ENCODE results near the gene SDHAF2.
"Not testable (repeated sequence)": the region's sequence is repeated elsewhere in the genome, so short reads cannot be mapped to it uniquely, and the experiment has no call there.

SDHAF2 gene

DNA sequence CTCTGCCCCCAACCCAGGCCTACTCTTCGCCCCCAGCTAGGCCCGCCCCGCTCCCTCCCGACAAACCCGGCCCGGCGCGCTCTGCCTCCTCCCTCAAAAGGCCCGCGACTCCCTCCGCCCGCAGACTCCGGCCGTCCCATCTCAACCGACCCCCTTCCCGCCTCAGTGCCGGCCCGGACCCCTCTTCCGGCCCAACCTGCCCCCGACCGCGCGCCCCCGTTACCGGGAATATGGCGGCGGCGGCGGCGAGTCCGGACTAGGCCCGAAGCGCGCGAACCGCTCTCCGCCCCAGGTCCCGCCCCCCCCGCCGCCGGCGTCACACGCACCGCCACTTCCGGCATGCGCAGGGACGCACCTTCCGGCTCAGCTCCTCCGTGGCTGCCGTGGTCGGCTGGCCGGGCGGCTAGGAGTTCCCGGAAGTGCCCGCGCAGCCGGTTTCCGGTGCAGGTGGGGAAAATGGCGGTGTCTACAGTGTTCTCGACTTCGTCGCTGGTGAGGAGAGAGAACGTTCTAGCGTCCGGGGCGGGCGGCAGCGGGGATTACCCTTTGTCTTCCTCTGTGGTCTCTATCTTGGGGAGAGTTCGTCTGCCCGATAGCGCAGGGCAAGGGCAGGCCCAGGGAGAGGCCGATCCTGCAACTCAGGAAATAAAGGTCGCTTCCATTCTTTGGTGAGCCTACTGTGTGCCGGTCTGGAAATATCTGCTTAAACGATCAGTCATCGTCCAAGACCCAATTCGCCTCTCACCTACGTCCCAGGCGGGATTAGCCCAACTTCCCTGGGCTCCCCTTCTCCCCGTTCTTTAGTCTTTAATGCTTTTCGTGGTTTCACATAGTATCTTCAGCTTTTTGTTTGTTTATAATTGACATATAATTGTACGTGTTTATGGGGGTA, at the start of gene SDHAF2, which contains the start of gene CPSF7:
TSS of gene SDHAF2 (plus strand) at position 434 of the 892 bp plus-strand sequence. CDS start at position 457, 23 bp downstream.
TSS of gene CPSF7 (minus strand) at position 285 of the 892 bp plus-strand sequence. CDS start 740 bp downstream, outside the sequence.
- DNase-seq, result peak; percentile 99

DNA sequence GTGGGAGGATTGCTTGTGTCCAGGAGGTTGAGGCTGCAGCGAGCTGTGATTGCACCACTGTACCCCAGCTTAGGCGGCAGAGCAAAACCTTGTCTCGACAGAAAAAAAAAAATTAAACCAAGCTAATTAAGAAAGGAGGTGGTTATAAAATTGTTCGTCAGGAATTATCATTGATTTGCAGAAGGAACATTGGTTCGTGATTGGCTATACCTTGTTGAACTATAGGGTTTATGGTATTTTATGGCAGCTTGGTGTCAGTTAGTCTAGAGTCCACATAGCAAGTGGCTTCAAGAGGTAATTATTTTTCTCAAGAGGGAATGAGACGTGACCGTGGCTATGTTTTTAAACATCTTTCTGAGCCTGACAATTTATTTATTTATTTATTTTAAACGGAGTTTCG, 49.0 kb upstream of the SDHAF2 start:
- DNase-seq, result no peak

DNA sequence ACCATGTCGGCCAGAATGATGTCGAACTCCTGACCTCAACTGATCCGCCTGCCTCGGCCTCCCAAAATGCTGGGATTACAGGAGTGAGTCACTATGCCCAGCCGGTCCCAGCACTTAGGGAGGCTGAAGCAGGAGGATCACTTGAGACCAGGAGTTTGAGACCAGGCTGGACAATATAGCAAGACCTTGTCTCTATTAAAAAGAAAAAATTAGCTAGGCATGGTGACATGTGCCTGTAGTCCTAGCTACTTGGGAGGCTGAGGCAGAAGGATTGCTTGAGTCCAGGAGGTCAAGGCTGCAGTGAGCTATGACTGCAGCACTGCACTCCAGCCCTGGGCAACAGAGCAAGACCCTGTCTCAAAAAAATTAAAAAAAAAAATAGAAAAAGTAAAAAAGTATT, 46.1 kb upstream of the SDHAF2 start:
- not testable (repeated sequence) for DNase-seq

DNA sequence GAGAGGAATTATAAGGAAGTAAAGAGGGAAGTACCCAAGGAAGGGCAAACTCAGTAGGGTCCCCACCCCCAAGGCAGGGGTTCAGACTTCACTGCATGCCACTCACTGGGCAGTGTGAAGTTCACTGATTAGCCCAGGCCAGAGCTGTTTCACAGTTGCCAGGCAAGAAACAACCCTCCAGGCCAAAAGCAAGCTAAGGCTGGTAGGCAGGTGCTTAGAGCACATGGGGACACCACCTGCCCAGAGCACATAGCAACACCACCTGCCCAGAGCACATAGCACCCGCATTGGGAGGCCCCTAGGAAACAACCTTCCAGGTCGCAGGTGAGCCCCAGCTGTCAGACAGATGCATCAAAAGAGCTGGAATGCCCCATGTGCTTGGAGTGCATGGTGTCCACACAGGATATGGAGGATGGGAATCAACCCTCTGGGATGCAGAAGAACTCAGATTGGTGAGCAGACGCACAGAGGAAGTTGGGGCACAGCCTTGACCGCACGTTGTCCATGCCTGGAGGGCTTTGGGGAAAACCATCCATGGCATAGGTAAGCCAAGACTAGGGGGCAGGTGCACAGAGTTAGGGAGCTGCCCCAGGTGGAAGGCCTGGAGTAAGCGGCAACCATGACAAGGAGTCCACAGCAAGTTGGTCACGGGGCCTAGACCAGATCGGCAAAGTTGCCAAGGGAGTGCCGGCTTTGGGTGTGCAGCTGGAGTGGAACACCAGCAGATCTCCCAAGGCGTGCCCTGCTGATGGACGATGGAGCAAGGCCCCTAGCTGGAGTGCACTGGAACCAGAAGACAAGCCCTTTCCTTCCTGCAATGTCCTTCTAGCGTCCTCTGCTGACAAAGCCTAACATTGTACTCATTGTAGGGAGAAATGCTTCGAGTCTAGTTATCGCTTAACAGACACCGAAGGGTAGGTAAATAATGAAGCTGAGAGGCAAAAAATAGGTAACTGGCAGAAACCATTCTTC, 45.4 kb upstream of the SDHAF2 start:
- DNase-seq, result no peak

DNA sequence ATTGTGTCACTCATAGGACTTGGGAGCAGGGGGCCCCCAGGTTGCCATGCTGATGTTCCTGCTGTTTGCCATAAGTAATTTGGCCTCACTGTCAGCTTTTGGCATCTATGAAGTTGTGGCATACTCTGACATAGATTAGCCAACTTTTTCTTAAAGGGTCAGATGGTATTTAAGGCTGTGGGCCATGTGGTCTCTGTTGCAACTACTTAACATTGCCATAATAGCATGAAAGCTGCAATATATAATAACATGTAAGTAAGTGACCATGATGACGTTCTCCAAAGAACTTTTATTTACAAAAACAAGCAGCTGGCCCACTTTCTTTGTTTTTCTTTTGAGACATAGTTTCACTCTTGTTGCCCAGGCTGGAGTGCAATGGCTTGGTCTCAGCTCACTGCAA, 39.8 kb upstream of the SDHAF2 start:
- no peak for DNase-seq

DNA sequence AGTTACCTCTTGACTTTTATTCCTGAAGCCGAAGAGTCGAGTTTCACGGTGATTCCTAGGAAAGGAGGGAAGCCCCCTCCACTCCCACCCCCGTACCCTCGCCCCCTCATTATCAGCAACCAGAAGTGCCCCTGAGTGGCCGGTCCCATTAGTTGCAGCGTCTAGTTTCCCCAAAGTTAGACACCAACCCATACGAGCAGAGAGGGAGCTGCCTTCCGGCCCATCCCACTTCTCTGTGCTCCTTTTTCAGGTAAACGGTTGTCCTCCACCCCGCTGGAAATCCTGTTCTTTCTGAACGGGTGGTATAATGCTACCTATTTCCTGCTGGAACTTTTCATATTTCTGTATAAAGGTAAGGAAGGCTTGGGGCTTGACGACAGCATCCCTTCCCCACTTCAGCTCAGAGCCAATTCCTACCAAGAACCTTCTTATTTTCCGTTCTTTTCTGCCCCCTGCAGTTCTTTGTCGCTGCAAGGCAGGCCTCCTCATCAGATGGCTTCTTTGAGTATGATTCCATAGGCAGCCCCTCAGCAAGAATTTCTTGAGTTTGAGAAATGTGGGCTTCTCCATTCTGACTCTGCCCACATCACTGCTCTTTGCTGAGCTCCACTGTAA, 36.8 kb upstream of the SDHAF2 start:
- DNase-seq, result peak; percentile 11

DNA sequence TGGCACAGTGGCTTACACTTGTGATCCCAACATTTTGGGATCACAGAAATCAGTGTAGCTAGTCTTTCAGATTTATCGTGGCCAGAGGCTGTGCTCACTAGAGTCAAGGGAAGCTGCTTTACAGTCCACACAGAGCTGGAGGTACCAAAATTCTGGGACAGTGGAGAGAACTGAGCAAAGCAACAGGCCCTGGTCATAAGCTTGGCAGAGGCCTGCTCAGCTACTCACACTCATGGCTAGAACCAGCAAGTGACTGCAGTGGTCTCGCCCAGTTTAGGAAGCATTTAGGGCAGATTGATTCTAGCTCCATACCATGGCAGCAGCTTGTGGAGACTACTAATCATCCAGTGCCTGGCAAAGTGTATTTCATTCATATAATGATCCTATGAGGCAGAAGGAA, 28.8 kb upstream of the SDHAF2 start:
- no peak for DNase-seq

DNA sequence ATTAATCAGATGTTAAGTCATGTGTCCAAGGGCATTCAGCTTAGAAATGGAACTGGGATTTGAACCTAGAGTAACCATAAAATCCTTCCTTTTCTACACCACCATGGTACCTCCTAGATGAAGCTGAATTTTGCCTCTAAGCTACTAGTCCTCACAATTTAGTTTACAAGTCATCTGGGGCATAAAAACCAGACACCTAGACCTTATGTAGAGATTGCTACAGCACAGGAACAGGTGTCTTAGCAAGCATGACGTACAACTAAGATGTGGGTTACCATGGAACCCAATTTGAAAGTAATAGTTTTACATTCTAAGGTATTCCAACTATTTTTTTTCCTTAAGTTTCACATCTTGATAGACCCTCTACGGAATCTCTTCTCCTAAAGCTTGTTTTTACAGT, 28.4 kb upstream of the SDHAF2 start:
- no peak for DNase-seq

DNA sequence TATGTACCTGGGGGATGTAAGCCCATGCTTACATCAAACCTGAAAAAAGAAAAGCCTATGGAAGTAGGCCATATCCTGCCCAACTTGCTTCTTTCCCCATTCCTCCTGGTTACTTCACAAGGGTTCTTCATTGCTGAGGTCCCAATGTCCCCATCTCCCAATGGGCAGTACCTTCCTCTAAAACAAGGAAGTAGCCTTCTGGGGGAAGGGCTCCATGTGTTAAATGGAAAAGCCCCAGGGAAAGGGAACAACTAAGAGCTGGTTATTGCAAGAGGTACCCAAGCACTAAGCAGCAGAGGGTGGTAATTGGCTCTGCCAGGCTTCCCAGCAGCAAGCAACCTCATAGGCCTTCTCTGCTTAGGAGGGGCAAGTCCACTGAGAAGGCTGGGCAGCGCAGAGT, 26.3 kb upstream of the SDHAF2 start:
- DNase-seq, result no peak

DNA sequence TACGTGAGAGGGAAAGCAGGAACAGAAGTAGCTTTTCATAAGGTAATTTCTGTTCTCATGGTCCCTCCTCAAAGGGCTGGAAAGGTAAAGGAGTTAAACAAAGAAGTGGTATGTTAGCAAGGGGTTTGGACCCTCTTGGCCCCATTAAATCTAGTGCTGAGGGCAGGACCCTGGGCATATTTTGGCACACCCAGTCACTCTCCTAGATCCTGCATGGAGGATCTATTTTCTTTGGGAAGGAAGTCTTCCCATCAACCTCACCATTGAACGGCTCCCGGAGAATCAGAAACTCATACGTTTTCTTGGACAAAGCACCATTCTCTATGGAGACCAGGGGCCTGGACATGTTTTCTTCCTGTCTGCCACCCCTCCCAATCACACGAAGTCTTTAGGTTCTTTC, 25.8 kb upstream of the SDHAF2 start:
- no peak for DNase-seq

DNA sequence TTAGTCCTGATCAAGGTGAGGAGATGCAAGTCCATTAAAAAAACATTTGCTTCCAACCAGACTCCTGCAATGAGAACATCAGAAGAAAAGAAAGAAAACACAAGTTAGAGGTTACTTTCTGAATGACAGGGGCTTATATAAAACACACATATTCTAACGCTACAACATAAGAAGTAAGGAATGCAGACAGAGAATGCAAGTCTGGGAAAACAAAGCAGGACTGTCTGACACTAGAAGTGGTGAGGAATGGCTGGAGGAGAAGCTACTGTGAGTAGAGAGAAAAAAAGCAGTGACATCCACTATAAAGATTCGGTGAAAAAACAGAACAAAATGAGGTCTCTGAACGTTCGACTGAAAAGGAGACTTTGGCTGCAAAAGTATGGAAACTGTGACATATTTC, 25.3 kb upstream of the SDHAF2 start:
- no peak for DNase-seq

DNA sequence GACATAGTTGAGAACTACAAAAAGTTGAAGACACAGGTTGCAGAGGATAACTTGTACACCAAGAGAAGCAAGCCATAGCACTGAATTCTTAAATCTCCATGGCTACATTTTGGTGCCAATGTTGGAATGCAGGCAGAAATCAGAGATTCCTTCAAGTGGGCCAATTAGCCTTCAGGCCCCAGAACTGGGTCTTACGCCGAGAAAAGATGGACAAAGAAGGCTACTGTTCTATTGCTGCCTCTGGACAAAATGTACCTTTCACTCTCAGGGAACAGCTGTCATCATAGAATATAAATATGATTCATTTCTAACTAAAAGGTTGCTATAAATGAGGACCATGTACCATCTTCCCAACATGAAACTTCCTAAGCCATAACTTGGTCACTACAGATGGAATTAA, 23.9 kb upstream of the SDHAF2 start:
- DNase-seq, result no peak

DNA sequence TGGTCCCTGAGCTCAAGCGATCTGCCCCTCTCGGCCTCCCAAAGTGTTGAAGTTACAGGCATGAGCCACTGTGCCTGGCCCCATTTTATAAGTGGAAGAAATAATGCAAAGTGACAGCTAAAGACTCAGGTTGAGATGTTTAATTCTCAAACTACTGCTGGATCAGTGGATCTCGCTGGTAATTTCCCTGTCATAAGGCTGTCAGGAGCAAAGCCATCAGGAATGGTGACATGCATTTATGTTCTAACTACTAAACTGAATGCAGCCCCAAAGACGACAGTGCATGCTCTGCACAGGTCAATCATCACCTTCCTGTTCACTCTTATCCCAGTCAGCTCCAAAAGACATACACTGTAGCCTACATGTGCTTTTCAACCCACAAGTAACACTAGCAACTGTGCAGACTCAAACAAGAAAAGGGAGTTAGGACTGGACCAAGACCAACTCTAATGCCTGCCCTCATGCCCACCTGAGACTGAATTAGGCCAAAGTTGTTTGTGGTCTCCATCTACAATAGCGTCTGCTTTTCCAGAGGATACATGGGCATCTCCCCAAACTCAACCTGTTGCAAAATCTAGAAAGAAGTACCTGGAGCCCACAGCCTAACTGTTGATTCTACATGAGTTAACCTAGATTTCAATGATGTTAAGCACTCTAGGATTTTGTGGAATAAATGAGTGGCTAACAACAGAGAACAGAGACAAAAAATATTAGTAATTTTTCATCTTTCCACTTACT, 22.8 kb upstream of the SDHAF2 start:
- no peak for DNase-seq

DNA sequence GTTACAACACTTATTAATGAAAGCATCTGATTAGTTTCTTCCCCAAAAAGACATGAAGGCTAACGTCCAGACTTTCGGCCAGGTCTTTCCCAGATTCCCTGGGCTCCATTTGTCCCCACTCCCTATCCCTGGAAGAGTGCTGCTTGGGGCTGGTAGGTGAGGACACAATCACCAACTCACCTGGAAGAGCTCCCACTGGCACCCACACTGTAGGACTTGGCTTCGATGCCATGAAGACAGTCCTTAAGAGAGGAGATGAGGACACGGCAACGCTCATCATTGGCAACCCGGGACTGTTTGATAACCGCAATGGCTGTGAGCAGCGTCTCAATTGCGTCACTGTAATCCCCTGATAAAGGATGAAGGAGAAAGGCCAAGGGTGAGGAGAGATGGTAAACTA, 18.3 kb upstream of the SDHAF2 start:
- DNase-seq, result no peak

DNA sequence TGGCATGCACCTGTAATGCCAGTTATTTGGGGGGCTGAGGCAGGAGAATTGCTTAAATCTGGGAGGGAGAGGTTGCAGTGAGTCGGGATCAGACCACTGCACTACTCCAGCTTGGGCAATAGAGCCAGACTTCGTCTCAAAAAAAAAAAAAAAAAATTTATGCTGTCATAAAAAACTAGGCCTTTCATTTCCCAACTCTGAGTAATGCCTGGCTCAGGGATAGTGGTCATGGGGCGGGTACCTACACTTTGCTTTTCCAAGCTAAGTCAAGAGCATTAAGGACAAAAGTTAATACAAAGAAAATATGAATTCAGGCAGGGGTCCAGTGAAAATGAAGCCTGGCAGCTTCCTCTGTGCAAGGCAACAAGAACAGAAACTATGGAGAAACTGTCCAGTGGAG, 16.4 kb upstream of the SDHAF2 start:
- DNase-seq, result no peak

DNA sequence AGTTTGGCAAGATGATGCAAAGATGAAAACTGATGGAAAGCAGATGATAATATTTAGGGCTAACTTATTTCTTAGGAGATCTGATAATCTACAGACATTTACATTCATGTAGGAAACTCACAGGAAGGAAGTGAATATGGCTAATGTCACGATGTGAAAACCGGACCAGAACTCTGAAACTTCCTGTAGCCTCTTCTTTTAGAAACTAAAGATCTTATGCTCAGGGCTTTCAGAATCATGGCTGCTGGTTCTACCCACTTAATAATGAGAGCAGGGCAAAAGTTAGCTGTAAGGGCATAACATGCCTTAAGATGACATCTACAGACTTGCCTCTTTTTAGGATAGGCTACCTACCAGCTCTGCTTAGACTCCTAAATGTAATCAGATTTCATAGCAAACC, 15.4 kb upstream of the SDHAF2 start:
- DNase-seq, result no peak

DNA sequence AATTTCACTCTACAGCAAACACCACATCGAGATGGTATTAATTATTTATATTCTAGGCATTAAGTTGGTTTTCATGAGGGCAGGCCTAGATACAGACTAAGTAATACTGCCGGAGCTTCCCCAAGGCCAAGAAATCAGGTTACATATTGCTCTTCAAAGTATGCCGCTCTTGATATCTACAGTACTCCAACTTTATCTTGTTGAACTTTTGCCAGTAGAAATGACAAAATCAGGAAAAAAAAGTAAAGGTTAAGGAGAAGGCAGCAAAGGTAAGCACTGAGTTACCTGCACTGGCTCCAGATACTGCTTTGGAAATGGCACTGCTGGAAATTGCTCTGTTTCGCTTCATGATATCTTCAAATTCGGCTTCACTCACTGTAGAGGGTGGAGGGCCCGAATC, 14.5 kb upstream of the SDHAF2 start:
- DNase-seq, result no peak

DNA sequence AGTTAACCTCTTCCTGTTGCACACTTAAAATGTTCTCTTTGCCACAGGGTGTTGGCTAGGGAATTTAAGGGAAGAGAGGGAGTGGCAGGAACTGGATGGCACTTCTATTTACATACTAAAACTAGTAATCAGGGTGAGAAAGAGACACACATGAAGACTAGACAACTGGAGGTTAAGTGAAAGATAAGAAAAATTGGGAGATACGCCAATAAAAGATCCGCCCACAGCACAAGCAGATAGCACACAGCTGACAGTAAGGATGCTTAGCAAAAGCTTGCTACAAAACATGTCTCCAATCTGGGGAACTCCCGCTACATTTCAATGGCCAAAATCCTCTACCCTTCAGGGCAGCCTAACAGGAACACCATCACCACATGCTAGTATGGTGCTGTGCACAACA, 13.0 kb upstream of the SDHAF2 start:
- DNase-seq, result no peak

DNA sequence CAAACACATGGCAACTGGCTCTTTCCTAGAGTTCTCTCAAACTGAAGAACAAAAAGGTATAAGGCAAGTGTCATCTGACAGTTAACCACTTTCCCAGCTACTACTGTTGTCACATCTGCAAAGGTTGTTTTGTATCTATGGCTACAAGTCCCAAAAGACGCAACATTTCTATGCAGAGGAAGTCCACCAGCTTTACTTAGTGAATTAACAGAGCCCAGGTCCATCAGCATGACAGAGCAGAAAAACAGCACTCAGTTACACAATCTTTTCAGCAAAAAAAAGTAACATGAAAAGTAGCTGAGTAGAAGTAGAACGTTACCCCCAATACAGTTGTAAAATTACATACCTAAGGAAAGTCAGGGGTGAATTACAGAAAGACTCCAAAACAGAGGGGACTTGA, 12.3 kb upstream of the SDHAF2 start:
- no peak for DNase-seq

DNA sequence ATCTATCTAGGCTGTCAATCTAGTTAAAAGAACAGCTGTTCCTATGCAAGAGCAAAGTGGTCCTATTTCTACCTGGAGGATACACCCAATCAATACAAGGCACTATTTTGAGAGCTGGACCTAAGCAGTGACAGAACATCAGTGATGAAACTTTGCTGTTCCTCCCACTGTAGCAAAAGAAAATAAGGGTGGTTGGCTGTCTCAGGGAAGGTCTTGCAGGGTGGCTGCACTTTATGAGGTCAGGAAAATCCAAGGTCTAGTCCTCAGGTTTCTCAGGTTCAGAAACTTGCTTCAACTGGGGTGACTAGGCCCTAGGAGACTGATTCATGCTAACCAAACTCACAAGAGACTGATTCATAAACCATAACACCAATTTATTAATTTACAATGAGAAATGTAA, 11.8 kb upstream of the SDHAF2 start:
- no peak for DNase-seq

DNA sequence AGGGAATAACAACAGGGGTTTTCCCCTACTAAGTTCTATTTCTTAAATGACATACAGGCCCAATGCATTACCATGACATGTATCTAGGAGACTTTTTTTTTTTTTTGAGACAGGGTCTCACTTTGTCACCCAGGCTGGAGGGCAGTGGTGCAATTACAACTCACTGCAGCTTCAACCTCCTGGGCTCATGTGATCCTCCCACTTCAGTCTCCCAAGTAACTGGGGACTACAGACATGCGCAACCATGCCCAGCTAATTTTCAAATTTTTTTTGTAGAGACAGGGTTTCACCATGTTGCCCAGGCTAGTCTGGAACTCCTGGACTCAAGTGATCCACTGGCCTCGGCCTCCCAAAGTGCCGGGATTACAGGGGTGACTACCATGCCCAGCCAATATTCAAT, 7.7 kb upstream of the SDHAF2 start:
- DNase-seq, result no peak

DNA sequence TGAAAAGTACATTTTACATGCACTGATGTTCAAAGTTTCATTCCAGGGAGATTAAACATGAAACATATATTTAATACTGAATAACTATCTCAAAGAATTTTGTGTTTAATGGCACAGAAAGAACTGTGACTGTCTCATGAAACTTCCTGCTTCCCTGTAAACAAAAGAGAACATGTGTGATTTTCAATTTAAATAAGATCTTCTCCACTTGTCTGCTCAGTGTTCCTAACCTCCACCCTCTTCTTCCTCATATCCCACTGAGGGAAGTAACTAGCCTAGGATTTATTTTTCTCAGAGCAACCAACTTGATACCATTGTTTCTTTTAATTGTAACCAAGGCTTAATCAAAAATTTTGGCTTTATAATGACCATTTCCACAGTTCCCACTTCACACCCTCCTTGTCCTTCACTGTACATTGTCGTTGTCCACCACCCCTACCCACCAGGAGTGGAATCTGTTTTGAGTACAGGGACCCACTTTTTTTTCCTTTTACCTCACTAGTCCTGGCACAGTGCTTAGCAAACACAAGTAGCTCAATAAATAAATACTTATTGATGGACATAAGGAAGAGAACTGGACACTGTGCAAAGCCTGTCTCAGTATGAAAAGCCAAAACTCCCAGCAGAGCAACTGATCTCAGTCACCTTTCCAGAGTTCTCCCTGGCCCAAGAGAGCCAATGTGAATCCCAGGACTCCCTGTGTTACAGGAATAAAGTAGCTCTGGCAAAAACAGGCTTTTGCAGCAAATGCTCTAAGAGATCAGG, 4.4 kb upstream of the SDHAF2 start:
- DNase-seq, result no peak
